WTC11 (cell line): ENCODE data around the gene ARF6.

ENCODE experiments used
- CREB1 ChIP-seq: sonication (generic); formaldehyde crosslinking; IDR thresholded peaks from 2 replicates; pipeline ENCODE4 v1.8.0; 2023; ENCODE audit warnings: mild to moderate bottlenecking, missing genetic modification reagents
- CTCF ChIP-seq: fragments of 200-600 bp; IDR thresholded peaks from 2 replicates; pipeline ENCODE4 v1.8.0; 2022; ENCODE audit warnings: antibody characterized with exemption
- E2F4 ChIP-seq: sonication (generic); formaldehyde crosslinking; IDR thresholded peaks from 2 replicates; pipeline ENCODE4 v1.8.1; 2022; ENCODE audit warnings: low read depth, mild to moderate bottlenecking, moderate library complexity, missing genetic modification reagents, borderline replicate concordance
- ERG ChIP-seq: fragments of 250-450 bp; sonication (Bioruptor Pico); IDR thresholded peaks from 2 replicates; pipeline ENCODE4 v1.8.0; 2021; ENCODE audit warnings: mild to moderate bottlenecking
- FOXJ3 ChIP-seq: sonication (generic); formaldehyde crosslinking; IDR thresholded peaks from 2 replicates; pipeline ENCODE4 v1.9.0; 2021; ENCODE audit warnings: missing genetic modification reagents, mild to moderate bottlenecking, borderline replicate concordance
- FOXP4 ChIP-seq: sonication (generic); formaldehyde crosslinking; IDR thresholded peaks from 2 replicates; pipeline ENCODE4 v1.8.0; 2022; ENCODE audit warnings: mild to moderate bottlenecking, missing genetic modification reagents
- IRF2 ChIP-seq: sonication (generic); formaldehyde crosslinking; IDR thresholded peaks from 2 replicates; pipeline ENCODE4 v1.8.0; 2022; ENCODE audit warnings: low read depth, missing genetic modification reagents, borderline replicate concordance
- SMAD3 ChIP-seq: sonication (generic); formaldehyde crosslinking; IDR thresholded peaks from 2 replicates; pipeline ENCODE4 v1.8.0; 2022; ENCODE audit warnings: missing genetic modification reagents, mild to moderate bottlenecking, borderline replicate concordance
- SP1 ChIP-seq: sonication (generic); formaldehyde crosslinking; conservative IDR thresholded peaks from 2 replicates; pipeline ENCODE4 v1.8.1; 2022; ENCODE audit warnings: missing genetic modification reagents
- STAT6 ChIP-seq: sonication (generic); formaldehyde crosslinking; conservative IDR thresholded peaks from 2 replicates; pipeline ENCODE4 v1.8.1; 2023; ENCODE audit warnings: mild to moderate bottlenecking, low read depth, missing genetic modification reagents, moderate library complexity
- TCF7 ChIP-seq: sonication (generic); formaldehyde crosslinking; IDR thresholded peaks from 2 replicates; pipeline ENCODE4 v1.8.0; 2022; ENCODE audit warnings: mild to moderate bottlenecking, low read depth, missing genetic modification reagents, moderate library complexity
- USF1 ChIP-seq: sonication (generic); formaldehyde crosslinking; IDR thresholded peaks from 2 replicates; pipeline ENCODE4 v1.8.0; 2022; ENCODE audit warnings: mild to moderate bottlenecking, missing genetic modification reagents

- TF ChIP-seq IRF2 (no peak), CTCF (no peak), CREB1 (CRISPR knock-in tag) (no peak), FOXP4 (CRISPR knock-in tag) (no peak), USF1 (CRISPR knock-in tag) (no peak), SMAD3 (CRISPR knock-in tag) (no peak), E2F4 (CRISPR knock-in tag) (no peak), SP1 (CRISPR knock-in tag) (no peak), FOXJ3 (CRISPR knock-in tag) (no peak), STAT6 (CRISPR knock-in tag) (no peak), ERG (CRISPR knock-in tag) (no peak), TCF7 (CRISPR knock-in tag) (no peak)
Observed at GRCh38 chr14:49863487-49864281, 29.2 kb upstream of the ARF6 start.
